Measurements from ENCODE around the gene NRTN.

Gene NRTN

DNA sequence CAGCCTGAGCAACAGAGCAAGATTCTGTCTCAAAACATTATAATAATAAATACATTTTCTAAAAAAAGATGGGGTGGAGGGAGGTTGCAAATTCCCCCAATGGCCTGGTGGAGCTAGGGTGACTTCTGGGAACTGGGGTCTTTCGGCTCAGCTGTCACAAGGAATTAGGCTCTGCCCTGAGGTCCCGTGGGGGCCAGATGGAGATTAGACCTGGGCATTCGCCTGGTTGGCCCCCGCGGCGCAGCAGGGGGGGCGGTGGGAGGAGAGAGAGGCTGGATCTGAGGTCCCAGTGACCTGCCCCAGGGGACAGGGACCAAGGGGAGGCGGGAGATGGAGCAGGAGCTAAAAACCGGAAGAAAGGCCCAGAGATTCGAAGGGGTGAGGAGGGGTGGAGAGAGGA lies 19.9 kb downstream of the NRTN start:
- peaks cover 23% of the 10 kb centered on the region for H3K27me3 ChIP-seq (ENCODE audit: control insufficient read depth, low read length)
- H4K20me1 ChIP-seq (ENCODE audit: control insufficient read depth, insufficient read depth, low read depth, low read length): no peaks in the 10 kb centered on the region
- no peaks in the 10 kb centered on the region for H3K36me3 ChIP-seq (ENCODE audit: control insufficient read depth, low read length)
- no peaks in the 10 kb centered on the region for H3K9me2 ChIP-seq (replicated peaks; ENCODE audit: control insufficient read depth, low read length)
- H3K27ac ChIP-seq (ENCODE audit: low read depth, low read length): no peak overlapping the region
- no peak overlapping the region for H3K4me3 ChIP-seq (ENCODE audit: low read length)
- no peaks in the 10 kb centered on the region for H3F3A ChIP-seq (ENCODE audit: control insufficient read depth, insufficient read depth)
- no peaks in the 10 kb centered on the region for H3K79me2 ChIP-seq (ENCODE audit: control insufficient read depth, low read length)
- no peak overlapping the region for H3K4me2 ChIP-seq (ENCODE audit: low read length)
- H3K9me3 ChIP-seq (ENCODE audit: control insufficient read depth, insufficient read depth, low read length): no peaks in the 10 kb centered on the region
- peaks cover 32% of the 10 kb centered on the region for H3K4me1 ChIP-seq (ENCODE audit: control insufficient read depth, low read length)
- TF ChIP-seq CTCF (IDR thresholded peaks at IDR 0.05; ENCODE audit: low read depth, low read length, poor library complexity, severe bottlenecking) (no peak), EZH2phosphoT487 (IDR thresholded peaks at IDR 0.05; ENCODE audit: borderline replicate concordance, low read length) (no peak)

DNA sequence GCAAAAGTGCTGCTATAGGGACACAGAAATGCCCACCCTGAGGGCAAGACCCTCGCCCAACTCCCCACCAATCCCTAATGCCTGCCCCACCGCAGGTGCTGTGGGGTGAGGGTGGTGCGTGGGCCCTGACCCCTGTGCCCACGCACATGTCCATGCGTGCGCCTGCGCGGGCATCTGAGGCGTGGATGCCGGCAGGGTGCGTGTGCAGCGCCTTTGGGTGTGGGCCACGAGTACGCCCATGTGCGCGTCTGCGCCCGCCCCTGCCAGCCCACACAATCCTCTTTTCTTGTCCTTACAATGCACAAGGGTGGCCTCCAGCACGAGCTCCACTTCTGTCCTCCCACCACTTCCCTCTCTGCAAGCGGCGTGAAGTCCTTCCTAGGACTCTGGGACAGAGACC lies 20.3 kb downstream of the NRTN start:
- H3K27me3 ChIP-seq (ENCODE audit: control insufficient read depth, low read length): peaks cover 23% of the 10 kb centered on the region
- TF ChIP-seq CTCF (IDR thresholded peaks at IDR 0.05; ENCODE audit: low read depth, low read length, poor library complexity, severe bottlenecking): no peak
- no peak for TF ChIP-seq EZH2phosphoT487 (IDR thresholded peaks at IDR 0.05; ENCODE audit: borderline replicate concordance, low read length)
- no peak overlapping the region for H3K4me2 ChIP-seq (ENCODE audit: low read length)
- no peaks in the 10 kb centered on the region for H3K79me2 ChIP-seq (ENCODE audit: control insufficient read depth, low read length)
- no peaks in the 10 kb centered on the region for H3K9me3 ChIP-seq (ENCODE audit: control insufficient read depth, insufficient read depth, low read length)
- no peaks in the 10 kb centered on the region for H3K9me2 ChIP-seq (replicated peaks; ENCODE audit: control insufficient read depth, low read length)
- no peak overlapping the region for H3K4me3 ChIP-seq (ENCODE audit: low read length)
- H3K4me1 ChIP-seq (ENCODE audit: control insufficient read depth, low read length): peaks cover 33% of the 10 kb centered on the region
- no peaks in the 10 kb centered on the region for H3K36me3 ChIP-seq (ENCODE audit: control insufficient read depth, low read length)
- H3K27ac ChIP-seq (ENCODE audit: low read depth, low read length): no peak overlapping the region
- H4K20me1 ChIP-seq (ENCODE audit: control insufficient read depth, insufficient read depth, low read depth, low read length): no peaks in the 10 kb centered on the region
- no peaks in the 10 kb centered on the region for H3F3A ChIP-seq (ENCODE audit: control insufficient read depth, insufficient read depth)

GRCh38 chr19:5826531-5827341 lies 21.9 kb downstream of the NRTN start:
- H3K4me3 ChIP-seq (ENCODE audit: low read length): no peak overlapping the region

More at GRCh38 chr19:5826531-5827341, 21.9 kb downstream of the NRTN start:
- Histone ChIP-seq H3K79me2 (ENCODE audit: control insufficient read depth, low read length) (no peaks in the 10 kb centered on the region), H3K36me3 (ENCODE audit: control insufficient read depth, low read length) (no peaks in the 10 kb centered on the region), H3K27ac (ENCODE audit: low read depth, low read length) (no peak overlapping the region), H4K20me1 (ENCODE audit: control insufficient read depth, insufficient read depth, low read depth, low read length) (no peaks in the 10 kb centered on the region), H3K4me1 (ENCODE audit: control insufficient read depth, low read length) (peaks cover 32% of the 10 kb centered on the region), H3F3A (ENCODE audit: control insufficient read depth, insufficient read depth) (no peaks in the 10 kb centered on the region), H3K4me2 (ENCODE audit: low read length) (peak overlapping the region; percentile 39), H3K27me3 (ENCODE audit: control insufficient read depth, low read length) (peaks cover 23% of the 10 kb centered on the region), H3K9me2 (replicated peaks; ENCODE audit: control insufficient read depth, low read length) (no peaks in the 10 kb centered on the region), H3K9me3 (ENCODE audit: control insufficient read depth, insufficient read depth, low read length) (no peaks in the 10 kb centered on the region)
- TF ChIP-seq EZH2phosphoT487 (IDR thresholded peaks at IDR 0.05; ENCODE audit: borderline replicate concordance, low read length) (no peak), CTCF (IDR thresholded peaks at IDR 0.05; ENCODE audit: low read depth, low read length, poor library complexity, severe bottlenecking) (no peak)

All from DOHH2 (cell line).